HG03565 (cell line): ENCODE data around the gene APOC3.
"Not testable (repeated sequence)": the region's sequence is repeated elsewhere in the genome, so short reads cannot be mapped to it uniquely, and the experiment has no call there.

ENCODE experiments used
- ATAC-seq: cut with Tn5 transposase; IDR thresholded peaks from one replicate; pipeline ENCODE4 v1.9.1; 2021; ENCODE audit warnings: mild to moderate bottlenecking, moderate library complexity; ENCODE audit not compliant: unreplicated experiment

The APOC3 gene

DNA sequence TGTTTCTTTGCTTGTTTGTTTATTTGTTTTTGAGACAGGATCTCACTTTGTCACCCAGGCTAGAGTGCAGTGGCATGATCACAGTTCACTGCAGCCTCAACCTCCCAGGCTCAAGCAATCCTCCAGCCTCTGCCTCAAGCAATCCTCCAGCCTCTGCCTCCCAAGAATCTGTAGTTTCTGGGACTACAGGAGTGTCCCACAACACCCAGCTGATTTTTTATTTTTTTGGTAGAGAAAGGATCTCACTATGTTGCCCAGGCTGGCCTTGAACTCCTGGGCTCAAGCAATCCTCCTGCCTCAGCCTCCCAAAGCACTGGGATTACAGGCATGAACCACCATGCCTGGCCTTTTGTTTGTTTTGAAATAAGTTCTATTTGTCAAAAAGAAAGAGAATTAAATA, 28.0 kb upstream of the APOC3 start:
- ATAC-seq = not testable (repeated sequence)

DNA sequence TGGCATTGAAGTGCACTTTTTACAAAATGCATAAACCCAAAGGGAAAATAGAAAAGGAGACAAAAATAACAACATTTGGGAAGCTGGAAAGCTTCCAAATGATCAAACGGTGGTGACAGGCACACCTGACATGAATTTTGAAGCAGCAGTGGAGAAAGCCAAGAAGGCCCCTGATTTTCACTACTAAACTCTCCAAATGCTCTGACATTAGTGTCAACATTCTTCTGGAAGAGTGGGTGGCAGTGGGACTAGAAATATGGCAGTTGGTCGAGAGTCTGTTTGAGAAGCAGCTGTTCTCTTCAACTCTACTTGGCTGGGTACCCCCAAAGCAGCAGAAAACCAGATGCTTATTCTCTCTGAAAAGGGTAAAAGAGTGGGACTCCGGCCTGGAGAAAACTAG, 25.7 kb upstream of the APOC3 start:
- no peak for ATAC-seq

DNA sequence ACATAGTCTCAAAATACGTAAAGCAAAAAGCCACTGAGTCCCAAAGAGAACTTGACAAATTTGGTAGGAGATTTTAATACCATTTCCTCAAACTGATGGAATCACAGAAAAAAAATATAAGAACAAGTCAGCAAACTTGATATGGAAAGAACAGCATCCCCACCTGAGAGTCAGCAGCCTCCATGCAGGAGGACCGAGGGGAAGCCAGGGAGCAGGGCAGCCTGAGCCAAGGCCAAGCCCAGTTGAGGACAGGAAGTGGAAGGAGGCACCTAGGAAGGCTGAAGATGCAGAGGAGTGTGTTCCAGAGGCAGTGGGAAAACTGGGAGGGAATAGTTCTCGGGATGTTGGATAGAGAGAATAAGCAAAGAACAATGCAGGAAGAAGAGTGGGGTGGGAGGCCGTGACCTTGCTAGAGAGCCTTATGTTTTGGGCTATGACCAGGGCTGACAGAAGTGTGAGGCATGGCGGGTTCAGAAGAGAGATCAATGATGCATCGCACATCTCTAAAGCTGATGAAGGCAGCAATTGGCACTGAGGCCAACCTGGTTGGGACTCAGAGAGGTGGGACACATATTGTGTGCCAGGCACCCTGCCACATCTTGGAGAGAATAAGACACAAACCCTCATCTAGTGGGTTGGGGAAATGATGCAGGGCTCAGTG, 22.0 kb upstream of the APOC3 start:
- ATAC-seq = no peak

DNA sequence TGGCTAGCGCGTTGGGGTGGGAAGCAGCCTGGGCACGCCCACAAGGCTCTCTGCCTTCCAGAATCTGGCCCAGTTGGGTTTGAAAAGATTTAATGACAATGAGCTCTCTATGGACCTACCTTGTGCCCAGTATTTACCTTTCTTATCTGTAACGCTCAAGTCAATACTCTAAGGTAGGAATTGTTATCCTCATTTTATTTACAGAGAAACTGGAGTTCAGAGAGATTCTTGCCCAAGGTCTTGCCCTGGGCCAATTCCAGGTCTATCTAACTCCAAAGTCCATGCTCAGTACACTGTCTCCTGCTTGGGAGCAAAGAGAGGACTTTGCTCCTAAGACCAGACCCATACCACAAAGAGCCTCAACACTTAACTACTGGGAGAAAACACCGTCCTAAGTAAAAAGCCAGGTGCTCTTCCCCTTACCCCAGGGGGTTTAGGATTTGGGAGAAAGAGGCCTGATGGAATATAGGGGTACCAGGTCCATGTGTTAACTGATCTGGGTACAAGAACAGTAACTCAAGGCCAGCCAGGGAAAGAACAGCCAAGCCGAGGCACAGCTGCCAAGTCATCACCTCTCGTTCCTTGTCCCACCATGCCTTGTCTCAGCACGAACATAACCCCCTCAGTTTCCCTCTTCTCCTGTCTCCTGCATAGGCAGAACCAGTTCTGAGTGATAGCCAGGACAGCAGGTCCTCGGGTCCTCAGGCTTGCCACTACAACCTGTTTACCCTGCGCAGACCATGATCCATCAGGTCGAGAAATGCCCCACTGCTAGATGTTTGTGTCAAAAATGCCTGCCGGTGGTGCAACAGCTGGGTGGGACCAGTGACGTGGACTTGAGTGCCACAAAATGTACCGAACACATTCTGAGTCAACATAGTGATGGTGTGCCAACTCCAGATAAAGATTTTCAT, 21.2 kb upstream of the APOC3 start:
- no peak for ATAC-seq

DNA sequence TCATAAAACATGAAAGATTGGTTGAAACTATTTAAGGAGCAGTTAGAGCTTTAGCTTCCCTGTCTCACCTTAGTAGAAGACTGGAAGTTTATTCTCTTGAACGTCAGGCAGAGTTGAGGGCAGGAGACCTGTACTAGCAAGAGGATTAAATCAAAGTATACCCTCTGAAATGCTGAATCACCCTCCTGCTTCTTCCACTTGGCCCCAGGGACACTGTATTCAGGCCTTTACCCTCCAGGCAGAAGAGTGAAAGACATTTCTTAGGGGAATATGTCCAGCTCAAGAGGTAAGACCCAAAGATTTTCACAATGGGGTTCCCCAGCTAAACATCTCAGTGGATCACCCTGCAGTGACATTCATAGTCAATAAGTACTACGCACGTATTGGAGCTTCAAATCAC, 18.5 kb upstream of the APOC3 start:
- no peak for ATAC-seq

DNA sequence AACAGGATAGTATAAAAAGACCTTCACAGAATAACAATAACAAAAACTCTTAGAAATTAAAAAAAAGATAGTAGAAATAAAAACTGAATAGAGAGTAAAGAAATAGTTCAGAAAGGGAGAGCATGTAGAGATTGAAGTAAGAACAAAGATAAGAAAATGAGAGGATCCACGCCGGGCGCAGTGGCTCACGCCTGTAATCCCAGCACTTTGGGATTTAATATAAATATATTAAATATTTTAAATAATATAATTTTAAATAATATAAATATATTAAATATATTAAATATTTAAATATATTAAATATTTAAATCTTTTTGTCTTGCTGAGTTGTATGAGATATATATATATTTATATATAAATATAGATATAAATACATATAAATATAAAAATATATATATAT, 17.6 kb upstream of the APOC3 start:
- ATAC-seq = no peak

DNA sequence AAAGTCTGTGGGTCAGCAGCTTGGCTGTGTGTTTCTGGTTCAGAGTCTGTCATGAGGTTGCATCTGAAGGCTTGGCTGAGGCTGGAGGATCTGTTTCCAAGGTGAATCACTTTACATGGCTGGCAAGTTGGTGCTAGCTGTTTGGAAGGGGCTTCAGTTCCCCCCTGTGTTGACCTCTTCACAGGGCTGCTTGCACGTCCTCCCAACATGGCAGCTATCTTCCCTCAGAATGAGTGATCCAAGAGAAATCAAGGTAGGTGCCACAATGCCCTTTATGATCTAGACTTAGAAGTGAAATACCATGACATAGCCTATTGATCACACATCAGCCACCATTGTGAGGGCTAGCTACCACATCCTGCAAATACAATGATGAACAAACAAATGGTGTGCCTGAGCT, 16.5 kb upstream of the APOC3 start:
- ATAC-seq = no peak

DNA sequence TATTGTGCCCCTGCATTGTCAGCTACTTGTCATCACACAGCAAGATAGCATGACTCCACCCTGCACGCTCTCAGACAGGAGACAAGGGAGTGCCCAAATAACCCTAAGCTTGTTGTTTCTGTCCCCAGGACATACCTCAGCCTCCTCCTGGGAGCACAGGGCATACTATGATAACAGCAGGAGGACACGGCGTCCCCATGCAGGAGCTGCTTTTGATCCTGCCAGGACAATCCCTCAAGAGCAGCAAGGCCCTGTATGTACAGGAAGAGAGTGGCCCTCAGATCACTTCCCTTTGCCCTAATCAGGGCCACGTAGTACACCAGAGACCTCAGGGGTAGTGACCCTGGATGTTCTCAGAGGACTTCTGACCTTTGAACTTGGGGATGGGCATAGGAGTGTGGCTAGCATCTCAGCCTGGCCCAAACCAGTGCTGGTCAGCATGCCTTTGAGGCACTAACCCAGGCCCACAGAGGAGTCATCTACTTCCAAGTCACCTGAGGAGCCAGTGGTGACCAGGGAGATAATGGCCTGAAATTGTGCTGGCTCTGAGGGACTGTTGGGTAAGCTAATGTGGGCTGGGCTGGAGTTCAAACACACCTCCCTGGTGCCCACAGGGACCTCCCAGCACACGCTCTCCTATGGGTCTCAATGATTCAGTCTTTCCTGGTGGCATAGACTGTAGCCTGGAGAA, 15.8 kb upstream of the APOC3 start:
- ATAC-seq = no peak

DNA sequence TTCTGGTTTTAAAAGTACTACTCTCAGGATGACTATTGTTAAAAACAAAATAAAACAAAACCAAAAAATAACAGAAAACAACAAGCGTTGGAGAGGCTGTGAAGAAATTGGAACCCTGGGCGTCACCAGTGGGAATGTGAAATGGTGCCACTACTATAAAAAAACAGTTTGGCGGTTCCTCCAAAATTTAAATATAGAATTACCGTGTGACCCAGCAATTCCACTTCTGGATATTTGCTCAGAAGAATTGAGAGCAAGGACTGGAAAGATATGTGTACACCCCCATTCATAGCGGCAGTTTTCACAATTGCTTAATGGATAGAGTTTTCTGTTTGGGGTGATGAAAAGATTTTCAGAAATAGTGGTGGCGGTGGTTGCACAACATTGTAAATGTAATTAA, 15.2 kb upstream of the APOC3 start:
- ATAC-seq = no peak

DNA sequence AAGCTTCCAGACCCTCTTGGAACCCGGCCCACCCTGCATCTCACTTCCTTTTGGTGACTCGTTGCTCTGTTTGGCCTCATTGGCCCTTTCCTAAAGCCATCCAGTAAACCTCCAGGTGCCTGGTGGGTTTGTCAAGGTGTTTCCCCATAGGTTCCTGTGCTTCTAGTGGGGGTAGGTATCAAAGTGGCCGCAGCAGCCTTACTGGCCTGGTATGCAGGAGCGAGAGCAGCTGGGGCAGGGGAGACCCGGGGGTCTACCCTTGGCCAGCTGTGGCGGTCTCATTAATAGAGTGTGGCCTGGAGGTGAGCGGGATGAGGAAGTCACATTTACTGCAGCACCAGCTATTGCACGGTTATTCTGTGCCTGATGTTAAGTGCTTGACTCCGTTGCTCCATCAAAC, 10.7 kb upstream of the APOC3 start:
- ATAC-seq = no peak

DNA sequence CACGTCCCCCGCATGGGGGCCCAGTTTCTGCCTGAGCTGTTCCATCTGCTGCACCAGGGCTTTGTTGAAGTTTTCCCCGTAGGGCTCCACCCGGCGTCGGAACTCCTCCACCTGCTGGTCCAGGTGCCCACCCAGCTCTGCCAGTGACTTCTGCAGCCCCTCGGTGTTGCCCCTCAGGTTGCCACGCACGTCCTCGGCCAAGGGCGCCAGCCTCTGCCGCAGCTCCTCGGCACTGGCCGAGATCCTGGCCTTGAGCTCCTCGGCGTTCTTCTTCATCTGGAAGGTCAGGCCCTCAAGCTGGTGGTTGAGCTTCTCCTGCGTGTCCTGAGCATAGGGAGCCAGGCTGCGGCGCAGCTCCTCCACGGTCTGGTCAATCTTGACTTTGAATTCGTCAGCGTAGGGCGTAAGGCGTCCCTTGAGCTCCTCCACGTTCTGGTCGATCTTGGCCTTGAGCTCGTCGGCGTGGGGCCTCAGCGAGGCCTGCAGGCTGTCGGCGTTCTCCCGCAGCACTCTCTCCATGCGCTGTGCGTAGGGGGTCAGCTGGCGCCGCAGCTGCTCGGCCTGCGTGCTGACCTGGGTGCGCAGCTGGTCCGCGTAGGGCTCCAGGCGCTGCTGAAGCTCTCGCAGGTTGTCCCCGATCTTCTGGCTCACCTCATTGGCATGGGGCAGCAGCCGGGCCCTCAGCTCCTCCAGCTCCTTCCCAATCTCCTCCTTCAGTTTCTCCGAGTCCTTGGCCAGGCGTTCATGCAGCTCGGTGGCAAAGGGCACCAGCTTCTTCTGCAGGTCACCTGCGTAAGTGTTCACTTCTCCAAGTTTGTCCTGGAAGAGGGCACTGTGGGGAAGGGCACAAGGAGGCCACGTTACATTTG, 8.4 kb upstream of the APOC3 start:
- ATAC-seq = no peak

DNA sequence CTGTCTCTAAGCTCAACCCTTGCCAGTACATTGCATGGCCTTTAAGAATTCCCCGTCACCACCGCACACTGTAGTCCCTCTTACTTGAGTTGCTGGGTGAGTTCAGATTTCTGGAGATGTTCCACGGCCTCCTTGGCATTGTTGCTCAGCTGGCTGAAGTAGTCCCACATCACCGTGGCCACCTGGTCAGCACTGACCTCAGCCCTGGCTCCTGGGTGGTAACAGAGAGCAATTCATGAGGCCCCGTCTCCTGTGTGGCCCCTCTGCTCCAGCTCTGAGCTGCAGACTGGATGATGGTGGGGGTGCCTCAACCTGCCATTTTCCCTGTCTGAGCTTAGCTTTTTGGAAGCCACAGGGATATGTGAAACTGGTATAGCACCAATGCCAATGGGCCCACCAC, 7.1 kb upstream of the APOC3 start:
- ATAC-seq = no peak

DNA sequence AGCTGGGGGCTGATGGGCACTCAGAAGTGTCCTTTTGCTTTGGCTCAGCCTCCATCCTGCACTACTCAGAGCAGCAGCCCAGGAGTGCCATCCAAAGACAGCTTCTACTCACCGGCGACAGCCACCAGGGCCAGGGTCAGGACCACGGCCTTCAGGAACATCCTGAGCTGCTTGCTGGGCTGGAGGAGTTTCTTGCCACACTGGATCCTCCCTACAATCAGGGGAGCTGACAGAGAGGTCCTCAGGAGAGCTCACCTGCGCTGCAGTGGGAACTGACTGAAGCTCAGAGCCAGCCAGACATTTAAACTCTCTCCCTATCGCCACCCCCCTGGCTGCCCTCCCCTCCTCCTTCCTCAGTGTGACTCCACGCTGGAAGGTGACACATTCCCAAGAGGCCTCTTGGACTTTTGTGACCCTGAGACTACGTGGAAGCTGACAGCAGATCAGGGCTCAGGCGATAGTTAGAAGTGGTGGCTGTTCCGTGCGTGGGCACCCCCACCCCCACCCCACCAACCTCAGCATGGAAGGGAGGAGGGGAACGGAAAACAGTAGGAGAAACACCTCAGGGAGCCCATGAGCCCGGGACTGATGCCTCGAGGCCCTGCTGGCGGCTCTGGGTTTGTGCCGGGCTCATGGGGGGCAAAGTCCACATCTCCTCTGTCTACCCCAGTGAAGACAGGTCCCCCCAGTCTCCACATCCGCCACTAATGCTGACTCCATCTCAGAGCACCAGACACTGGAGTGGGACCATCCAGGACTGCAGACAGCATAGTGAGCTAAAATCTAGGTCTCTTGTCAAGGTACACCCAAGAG, 6.5 kb upstream of the APOC3 start, which contains the start of gene APOA4:
Gene APOA4 (minus strand): TSS at position 274 of the 813 bp plus-strand sequence. CDS start 113 bp downstream, at position 161.
- ATAC-seq = no peak

DNA sequence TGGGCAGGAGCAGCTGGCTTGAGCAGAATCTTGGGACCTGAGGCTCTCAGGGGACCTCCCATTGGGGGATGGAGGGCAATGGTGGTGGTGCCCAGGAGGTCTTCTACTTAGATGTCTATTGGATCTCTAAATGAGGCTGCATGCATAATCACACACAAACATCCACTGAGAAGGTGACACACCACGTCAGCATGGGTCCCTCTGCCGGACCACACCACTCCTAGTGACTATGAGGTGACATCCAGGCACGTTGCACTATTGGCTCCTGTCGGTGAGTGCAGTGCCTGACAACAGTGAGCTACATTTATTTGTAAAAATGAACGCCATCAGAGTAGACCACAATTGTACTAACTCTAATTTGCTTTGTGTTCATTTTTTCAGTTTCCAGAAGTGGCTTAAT, 4.3 kb upstream of the APOC3 start:
- ATAC-seq = no peak

DNA sequence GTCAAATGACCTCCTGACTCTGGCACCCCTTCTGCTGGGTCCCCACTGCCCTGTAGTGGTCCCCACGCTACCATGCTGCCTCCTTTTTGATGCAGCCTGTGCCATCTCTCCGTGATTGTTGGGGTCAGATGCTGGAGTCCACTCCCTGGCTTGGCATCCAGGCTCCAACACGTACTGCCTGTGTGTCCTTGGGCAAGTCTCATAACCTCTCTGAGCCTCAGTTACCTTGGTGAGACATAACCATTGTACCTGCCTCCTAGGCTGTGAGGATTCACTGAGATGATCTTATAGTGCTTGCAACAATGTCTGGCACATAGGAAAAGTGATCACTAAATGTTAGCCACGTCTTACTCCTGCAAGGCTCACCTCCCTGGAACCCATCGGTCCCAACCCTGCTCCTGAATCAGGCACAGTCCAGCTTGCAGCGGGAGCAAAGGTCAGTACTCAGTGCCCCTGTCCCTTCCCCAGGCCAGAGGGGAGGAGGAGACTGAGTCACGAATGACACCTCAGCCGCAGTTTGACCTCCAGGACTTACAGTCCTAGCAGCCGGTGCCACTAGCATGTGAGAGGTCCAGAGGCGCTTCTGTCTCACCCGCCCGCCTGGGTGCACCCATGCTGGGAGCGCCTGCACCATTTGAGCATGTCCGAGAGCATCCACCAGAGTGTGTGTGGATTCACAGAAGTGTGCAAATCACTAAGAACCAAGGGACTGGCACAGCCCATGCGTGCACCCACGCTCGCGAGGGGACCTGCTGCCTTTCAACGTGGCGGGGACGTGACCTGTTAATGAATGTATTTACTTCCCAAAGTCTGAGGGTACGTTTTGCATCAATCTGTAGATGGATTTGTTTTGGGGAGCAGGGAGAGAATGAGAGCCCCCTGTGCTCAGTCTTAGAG, 3.6 kb upstream of the APOC3 start:
- no peak for ATAC-seq

DNA sequence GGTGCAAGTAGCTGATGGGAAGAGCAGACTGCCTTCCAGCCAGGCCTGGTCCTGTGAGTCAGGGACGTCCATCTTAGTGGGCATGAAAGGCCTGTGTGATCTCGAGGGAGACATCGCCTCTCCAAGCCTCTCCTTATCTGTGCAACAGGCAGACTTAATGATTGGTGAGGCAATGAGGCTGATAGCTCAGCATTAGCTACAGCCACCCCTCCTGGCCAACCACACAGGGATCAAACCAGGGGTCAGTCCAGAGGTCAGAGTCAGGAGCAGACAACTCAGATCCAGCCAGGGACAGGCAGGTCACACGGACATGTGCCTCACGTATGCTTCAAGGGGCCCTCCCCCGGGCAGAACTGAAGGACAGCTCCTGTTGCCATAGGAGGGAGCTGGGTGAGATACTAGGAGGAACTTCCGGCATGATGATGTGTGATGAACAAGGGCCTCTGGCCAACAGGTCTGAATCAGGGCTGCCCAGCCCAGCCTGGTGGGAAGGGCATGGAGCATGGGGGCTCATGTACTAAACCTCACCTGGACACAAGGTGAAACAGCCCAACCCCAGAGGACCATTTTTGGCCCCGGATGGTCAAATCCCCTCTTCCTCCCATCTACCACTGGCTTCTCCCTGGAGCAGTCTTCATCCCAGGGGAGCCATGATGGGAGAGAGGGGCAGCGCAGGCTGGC, 2.8 kb upstream of the APOC3 start:
- ATAC-seq = no peak

DNA sequence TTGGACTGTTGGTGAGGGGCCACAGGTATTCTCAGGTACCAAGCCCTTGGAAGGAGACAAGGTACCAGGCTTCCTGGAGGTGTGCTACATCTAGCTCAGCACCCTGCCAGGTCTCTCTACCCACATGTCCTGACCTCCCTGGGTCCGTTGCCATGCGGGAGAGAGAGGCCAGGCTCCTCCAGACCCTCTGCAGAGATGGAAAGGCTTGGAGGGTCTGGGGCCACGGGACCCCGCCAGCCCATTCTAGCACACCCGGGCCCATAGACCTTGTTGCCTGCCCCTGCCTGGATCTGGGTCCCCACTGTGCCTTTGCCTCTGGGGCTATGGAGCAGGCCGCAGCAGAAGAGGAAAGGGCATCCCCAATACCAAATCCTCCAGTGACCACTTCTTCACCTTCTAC, 2.2 kb upstream of the APOC3 start:
- no peak for ATAC-seq
